GM18502 (cell line): ENCODE measurements around the gene SPC24.
"Not testable (repeated sequence)": the region's sequence is repeated elsewhere in the genome, so short reads cannot be mapped to it uniquely, and the experiment has no call there.

ENCODE experiments used
- ATAC-seq: cut with Tn5 transposase; IDR thresholded peaks from one replicate; pipeline ENCODE4 v1.9.1; 2021; ENCODE audit warnings: mild to moderate bottlenecking; ENCODE audit not compliant: unreplicated experiment, poor library complexity

Gene SPC24

DNA sequence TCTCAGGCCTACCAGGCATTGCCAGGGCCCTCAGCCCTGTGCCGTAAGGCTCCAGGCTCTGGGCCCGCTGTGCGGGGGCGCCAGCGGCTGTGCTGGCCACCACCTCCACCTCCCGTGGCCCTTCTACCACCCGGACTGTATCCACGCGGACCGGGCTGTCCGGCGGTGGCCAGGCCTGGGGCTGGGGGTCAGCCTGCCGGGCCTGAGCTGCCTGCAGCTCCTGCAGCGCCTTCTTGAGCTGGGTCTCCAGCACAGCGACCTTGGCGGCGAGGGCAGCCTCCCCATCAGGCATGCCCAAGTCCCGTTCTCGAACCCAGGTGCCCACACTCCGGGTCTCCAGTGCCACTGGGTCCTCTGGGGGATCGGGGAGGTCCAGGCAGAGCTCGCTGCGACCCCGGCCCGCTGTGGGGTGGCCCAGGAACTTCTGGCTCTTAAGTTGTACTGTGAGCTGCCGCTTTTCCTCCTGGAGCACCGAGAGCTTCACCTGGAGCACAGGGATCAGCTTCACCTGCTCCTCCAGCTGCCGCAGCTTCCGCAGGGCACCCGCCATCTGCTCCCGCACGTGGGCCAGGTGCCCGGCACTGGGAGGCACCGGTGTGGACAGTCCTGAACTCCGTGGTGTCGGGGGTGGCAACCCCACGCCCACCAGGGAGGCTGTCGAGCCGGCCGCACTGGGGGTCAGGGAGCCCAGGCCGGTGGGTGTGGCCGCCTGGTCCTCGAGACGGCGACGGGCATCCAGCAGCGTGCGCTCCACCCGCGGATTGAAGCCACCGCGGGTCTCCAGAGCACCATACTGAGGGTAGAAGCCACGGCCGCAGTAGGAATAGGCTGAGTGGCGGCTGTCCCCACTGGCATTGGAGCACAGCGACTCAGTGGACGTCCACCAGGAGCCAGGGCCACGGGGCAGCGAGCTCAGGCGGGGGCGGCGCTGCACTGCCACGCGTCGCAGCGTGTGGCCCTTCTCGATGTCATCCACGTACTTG is 37.7 kb upstream of the SPC24 start:
- no peak for ATAC-seq

GRCh38 chr19:11191934-11192333 is 36.4 kb upstream of the SPC24 start:
- ATAC-seq: no peak

DNA sequence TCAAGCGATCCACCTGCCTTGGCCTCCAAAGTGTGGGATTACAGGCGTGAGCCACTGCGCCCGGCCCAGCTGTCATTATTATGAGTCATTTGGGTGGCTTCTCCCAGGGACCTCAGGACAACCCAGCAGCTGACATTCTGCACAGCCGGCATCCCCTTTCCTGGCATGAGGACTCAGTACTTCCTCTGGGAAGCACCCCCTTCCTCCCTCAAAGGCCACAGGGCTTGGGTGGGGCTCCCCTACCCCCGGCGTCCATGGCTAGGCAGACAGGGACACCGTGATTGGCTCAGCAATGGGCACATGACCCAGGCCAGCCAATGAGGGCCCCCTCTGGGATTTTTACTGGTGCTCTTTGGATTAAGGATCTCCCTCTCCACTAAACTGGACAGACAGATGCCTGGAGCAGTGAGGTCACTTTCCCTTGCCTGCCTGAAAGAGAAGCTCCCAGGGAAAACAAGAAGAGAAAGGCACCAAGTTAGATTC is 35.7 kb upstream of the SPC24 start:
- ATAC-seq: no peak

DNA sequence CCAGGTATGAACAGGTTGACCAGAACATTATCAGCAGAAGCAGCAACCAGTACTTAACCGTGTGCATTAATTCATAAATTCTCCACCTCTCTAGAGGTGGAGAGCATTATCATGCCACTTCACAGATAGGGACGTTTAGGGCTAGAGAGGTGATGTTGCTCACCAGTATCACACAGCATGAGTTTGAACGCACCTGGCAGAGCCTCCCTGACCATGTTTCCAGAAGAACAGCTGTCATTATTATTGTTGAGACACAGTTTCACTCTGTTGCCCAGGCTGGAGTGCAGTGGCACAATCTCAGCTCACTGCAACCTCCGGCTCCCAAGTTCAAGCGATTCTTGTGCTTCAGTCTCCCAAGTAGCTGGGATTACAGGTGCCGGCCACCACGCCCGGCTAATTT is 34.9 kb upstream of the SPC24 start:
- ATAC-seq: no peak

DNA sequence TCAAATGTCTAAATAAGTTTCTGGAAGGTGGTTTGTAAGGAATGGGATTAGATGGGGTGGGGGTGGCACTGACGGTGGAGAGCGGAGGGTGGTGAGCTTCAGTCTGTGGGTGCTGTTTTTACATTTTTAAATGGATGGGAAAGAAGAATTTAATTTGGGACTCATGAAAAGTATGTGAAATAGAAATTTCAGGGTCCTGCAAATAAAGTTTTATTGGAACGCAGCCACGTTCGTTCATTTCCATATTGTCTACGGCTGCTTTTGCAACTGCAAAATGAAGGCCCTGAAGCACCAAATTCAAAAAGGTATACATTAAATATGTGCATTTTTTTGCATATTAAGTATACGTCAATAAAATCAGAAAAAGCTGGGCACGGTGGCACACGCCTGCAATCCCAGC is 31.9 kb upstream of the SPC24 start:
- no peak for ATAC-seq

DNA sequence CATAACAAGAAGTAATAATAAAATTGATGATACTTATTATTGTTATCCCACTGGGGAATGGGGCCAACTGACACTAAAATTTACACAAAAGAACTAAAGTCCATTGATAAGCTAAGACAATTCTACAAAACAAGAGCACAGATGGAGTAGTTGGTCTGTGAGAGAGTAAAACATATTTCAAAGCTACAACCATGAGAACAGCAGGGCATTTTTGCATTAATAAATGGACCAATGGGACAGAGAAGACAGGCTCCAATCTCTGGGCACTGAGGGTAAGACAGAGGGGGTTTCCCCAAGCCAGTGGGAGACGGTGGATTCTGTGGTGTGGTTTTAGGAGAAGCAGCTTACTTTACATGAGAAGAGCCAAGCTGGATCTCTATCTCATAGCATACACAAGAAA is 27.4 kb upstream of the SPC24 start:
- ATAC-seq: no peak

GRCh38 chr19:11181488-11181887 is 25.9 kb upstream of the SPC24 start:
- no peak for ATAC-seq

DNA sequence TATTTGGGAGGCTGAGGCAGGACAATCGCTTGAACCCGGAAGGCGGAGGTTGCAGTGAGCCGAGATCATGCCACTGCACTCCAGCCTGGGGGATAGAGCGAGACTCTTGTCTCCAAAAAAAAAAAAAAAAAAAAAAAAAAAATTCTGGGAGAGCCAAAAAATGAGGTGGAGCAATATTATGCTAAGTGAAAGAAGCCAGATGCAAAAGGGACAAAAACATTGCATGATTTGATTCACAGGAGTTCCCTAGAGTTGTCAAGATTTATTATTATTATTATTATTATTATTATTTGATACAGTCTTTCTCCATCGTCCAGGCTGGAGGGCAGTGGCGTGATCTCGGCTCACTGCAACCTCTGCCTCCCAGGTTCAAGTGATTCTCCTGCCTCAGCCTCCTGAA is 25.4 kb upstream of the SPC24 start:
- ATAC-seq: not testable (repeated sequence)

GRCh38 chr19:11180346-11180745 is 24.8 kb upstream of the SPC24 start:
- ATAC-seq: no peak

DNA sequence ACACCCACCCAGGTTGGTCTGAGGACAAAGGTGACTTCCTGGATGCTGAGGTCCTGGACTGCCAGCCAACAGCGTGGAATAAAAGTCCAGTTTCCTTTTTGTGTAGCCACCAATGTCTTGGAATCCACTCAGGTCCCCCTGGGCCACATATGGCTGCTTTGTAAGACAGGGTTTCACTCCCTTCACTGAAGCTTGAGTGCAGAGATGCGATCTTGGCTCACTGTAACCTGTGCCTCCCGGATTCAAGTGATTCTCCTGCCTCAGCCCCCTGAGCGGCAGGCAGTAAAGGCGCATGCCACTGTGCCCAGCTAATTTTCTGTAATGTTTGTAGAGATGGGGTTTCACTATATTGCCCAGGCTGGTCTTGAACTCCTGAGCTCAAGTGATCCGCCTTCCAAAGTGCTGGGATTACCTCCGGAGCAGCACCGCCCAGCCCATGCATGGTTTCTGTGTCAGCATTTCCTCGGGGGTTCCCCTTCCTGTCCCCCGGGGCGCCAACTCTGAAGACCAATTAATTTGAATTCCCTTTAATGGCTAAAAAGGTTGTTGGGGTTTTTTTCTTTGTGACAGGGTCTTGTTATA is 24.2 kb upstream of the SPC24 start:
- no peak for ATAC-seq

DNA sequence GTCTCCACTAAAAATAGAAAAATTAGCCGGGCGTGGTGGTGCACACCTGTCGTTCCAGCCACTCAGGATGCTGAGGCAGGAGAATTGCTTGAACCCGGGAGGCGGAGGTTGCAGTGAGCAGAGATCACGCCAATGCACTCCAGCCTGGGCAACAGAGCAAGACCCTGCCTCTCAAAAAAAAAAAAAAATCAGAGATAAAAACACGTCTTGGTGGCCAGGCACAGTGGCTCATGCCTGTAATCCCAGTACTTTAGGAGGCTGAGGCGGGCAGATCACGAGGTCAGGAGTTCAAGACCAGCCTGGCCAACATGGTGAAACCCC is 23.5 kb upstream of the SPC24 start:
- ATAC-seq: not testable (repeated sequence)

- ATAC-seq: no peak
These were observed 22.0 kb upstream of the SPC24 start for GRCh38 chr19:11177592-11177991.

GRCh38 chr19:11176466-11177193 is 21.0 kb upstream of the SPC24 start:
- no peak for ATAC-seq

- no peak for ATAC-seq
These were observed 20.3 kb upstream of the SPC24 start for GRCh38 chr19:11175920-11176319.

- no peak for ATAC-seq
These were observed 18.8 kb upstream of the SPC24 start for GRCh38 chr19:11174336-11174735.

DNA sequence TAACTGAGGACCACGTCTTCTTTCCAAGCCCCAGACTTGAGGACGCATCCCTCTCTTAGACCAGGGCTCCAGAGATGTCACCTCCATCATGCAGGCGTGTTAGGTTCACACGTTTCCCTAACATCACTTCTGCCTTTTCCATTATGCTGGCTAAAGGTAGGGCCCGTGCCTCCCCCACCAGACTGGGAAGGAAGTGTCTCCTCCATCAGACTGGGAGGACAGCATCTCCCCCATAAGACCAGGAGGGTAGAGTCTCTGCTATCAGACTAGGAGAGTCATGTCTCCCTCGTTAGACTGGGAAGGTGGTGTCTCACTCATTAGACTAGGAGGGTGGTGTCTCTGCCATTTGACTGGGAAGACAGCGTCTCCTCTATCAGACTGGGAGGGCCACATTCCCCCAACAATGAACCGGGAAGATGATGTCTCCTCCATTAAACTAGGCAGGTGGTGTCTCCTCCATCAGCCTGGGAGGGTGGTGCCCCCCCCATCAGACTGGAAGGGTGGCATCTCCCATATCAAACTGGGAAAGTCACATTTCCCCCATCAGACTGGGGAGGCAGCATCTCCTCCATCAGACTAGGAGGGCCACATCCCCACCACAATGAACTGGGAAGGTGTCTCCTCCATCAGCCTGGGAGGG is 18.1 kb upstream of the SPC24 start:
- no peak for ATAC-seq

- no peak for ATAC-seq
These were observed 17.0 kb upstream of the SPC24 start for GRCh38 chr19:11172576-11172975.

GRCh38 chr19:11171144-11171543 is 15.6 kb upstream of the SPC24 start:
- ATAC-seq: no peak

- ATAC-seq: no peak
These were observed 14.5 kb upstream of the SPC24 start for GRCh38 chr19:11169896-11170678.

GRCh38 chr19:11168568-11168967 is 13.0 kb upstream of the SPC24 start:
- no peak for ATAC-seq
